Neuronal stem cell (in vitro differentiated cells): ENCODE results near the gene LDB2.

Source experiments
- DNase-seq: peaks from one replicate; pipeline ENCODE4 v3.0.0-alpha.2; 2013; ENCODE audit warnings: low spot score
- H2AFZ ChIP-seq: one replicate; pipeline ENCODE4 v1.6.1; 2013; ENCODE audit warnings: mild to moderate bottlenecking, low read length, inconsistent platforms
- H2AK5ac ChIP-seq: 2 replicates; pipeline ENCODE4 v1.6.1; 2013; ENCODE audit warnings: low read depth, mild to moderate bottlenecking, inconsistent platforms, low read length, moderate library complexity, mixed read lengths
- H2BK120ac ChIP-seq: 2 replicates; pipeline ENCODE4 v1.6.1; 2013; ENCODE audit warnings: low read depth, mild to moderate bottlenecking, inconsistent platforms, low read length, moderate library complexity, mixed read lengths
- H2BK12ac ChIP-seq: one replicate; pipeline ENCODE4 v1.6.1; 2013; ENCODE audit warnings: low read length, inconsistent platforms
- H2BK15ac ChIP-seq: 2 replicates; pipeline ENCODE4 v1.6.1; 2013; ENCODE audit warnings: mild to moderate bottlenecking, low read length, inconsistent platforms, mixed read lengths
- H2BK5ac ChIP-seq: one replicate; pipeline ENCODE4 v1.6.1; 2013; ENCODE audit warnings: inconsistent platforms, mild to moderate bottlenecking, low read length, moderate library complexity
- H3K14ac ChIP-seq: one replicate; pipeline ENCODE4 v1.6.1; 2013; ENCODE audit warnings: low read length, inconsistent platforms
- H3K18ac ChIP-seq: 2 replicates; pipeline ENCODE4 v1.6.1; 2013; ENCODE audit warnings: low read length, inconsistent platforms
- H3K23ac ChIP-seq: 2 replicates; pipeline ENCODE4 v1.6.1; 2013; ENCODE audit warnings: low read depth, mild to moderate bottlenecking, mixed read lengths, low read length, inconsistent platforms; ENCODE audit not compliant: poor library complexity
- H3K27ac ChIP-seq: replicated peaks from 3 replicates; pipeline ENCODE4 v1.5.1; 2013; ENCODE audit warnings: low read length, inconsistent platforms
- H3K27me3 ChIP-seq, 3 experiments: 2 replicates each; pipeline ENCODE4 v1.6.1; 2013; ENCODE audit warnings: low read length in 3 of 3, mild to moderate bottlenecking in 2 of 3, inconsistent platforms in 1 of 3, low read depth in 1 of 3, mixed read lengths in 1 of 3, moderate library complexity in 1 of 3; ENCODE audit not compliant: control insufficient read depth in 3 of 3, insufficient read depth in 3 of 3
- H3K36me3 ChIP-seq, 2 donors: replicated peaks in 1 of 2; 2 replicates each; pipeline ENCODE4 v1.6.1; 2013; ENCODE audit warnings: low read length in 2 of 2; ENCODE audit not compliant: control insufficient read depth in 2 of 2, insufficient read depth in 2 of 2
- H3K4ac ChIP-seq: 2 replicates; pipeline ENCODE4 v1.6.1; 2013; ENCODE audit warnings: inconsistent platforms, mild to moderate bottlenecking, low read length, moderate library complexity
- H3K4me1 ChIP-seq, 2 donors: 1 replicate in 1 of 2; 2 replicates in 1 of 2; pipeline ENCODE4 v1.6.1; 2013; ENCODE audit warnings: low read length in 2 of 2, low read depth in 1 of 2; ENCODE audit not compliant: control insufficient read depth in 2 of 2, insufficient read depth in 1 of 2
- H3K4me2 ChIP-seq: one replicate; pipeline ENCODE4 v1.6.1; 2013; ENCODE audit warnings: mild to moderate bottlenecking, low read length, inconsistent platforms; ENCODE audit not compliant: insufficient read depth, poor library complexity, severe bottlenecking
- H3K4me3 ChIP-seq, 2 donors: 2 replicates each; pipeline ENCODE4 v1.5.1; 2013; ENCODE audit warnings: low read length in 2 of 2, mild to moderate bottlenecking in 2 of 2, inconsistent platforms in 1 of 2, moderate library complexity in 1 of 2
- H3K79me1 ChIP-seq: one replicate; pipeline ENCODE4 v1.6.1; 2013; ENCODE audit warnings: low read depth, mild to moderate bottlenecking, inconsistent platforms, low read length, moderate library complexity
- H3K9ac ChIP-seq: one replicate; pipeline ENCODE4 v1.6.1; 2013; ENCODE audit warnings: mild to moderate bottlenecking, low read depth, low read length, inconsistent platforms; ENCODE audit not compliant: poor library complexity
- H3K9me3 ChIP-seq, 2 donors: replicated peaks in 1 of 2; 2 replicates each; pipeline versions ENCODE3 to v1.6.1; 2013; ENCODE audit warnings: low read length in 2 of 2, mild to moderate bottlenecking in 2 of 2, inconsistent platforms in 1 of 2, low read depth in 1 of 2, mixed read lengths in 1 of 2, moderate library complexity in 1 of 2; ENCODE audit not compliant: control insufficient read depth in 2 of 2, insufficient read depth in 1 of 2
- H4K8ac ChIP-seq: one replicate; pipeline ENCODE4 v1.6.1; 2013; ENCODE audit warnings: low read depth, mild to moderate bottlenecking, inconsistent platforms, low read length, moderate library complexity
- H4K91ac ChIP-seq: one replicate; pipeline ENCODE4 v1.6.1; 2013; ENCODE audit warnings: low read length, low read depth, mild to moderate bottlenecking, inconsistent platforms; ENCODE audit not compliant: poor library complexity
- WGBS, 2 donors: extraction: QIAGEN DNeasy Blood & Tissue Kit; methylation state at CpG; one replicate each; pipeline ENCODE4 v1.1.7; 2013; ENCODE audit warnings: missing lambda C conversion rate in 2 of 2, mixed read lengths in 1 of 2; ENCODE audit not compliant: insufficient read length in 2 of 2, insufficient replicate concordance in 1 of 2; ENCODE audit errors: extremely low coverage in 2 of 2; 5-methylcytosine and 5-hydroxymethylcytosine counted together

LDB2 gene

GRCh38 chr4:16844816-16845586, 53.4 kb downstream of the LDB2 start:
- Histone ChIP-seq H2BK120ac (no peak overlapping the region), H3K27ac (no peak overlapping the region), H4K8ac (no peak overlapping the region), H3K79me1 (no peaks in the 10 kb centered on the region), H2BK5ac (no peak overlapping the region), H3K4me2 (no peak overlapping the region), H3K4me1 (peaks cover 4 to 21% of the 10 kb centered on the region in 2 donors), H3K18ac (no peak overlapping the region), H3K36me3 (no peaks in the 10 kb centered on the region), H3K23ac (no peak overlapping the region), H4K91ac (no peak overlapping the region), H2AFZ (peak overlapping the region; percentile 48), H2BK12ac (no peak overlapping the region), H3K14ac (no peak overlapping the region), H3K4ac (no peak overlapping the region), H3K27me3 (no peaks in the 10 kb centered on the region), H2AK5ac (no peak overlapping the region), H3K9me3 (no peaks in the 10 kb centered on the region), H3K9ac (no peak overlapping the region), H3K4me3 (no peak overlapping the region), H2BK15ac (no peak overlapping the region)
- no CpG with 5 or more reads among the region's 6 CpGs for WGBS, 2 donors
- peak; percentile 3 for DNase-seq

- no peak overlapping the region for H3K18ac ChIP-seq
- H3K27ac ChIP-seq = no peak overlapping the region
- no peak for DNase-seq
- no peak overlapping the region for H2AFZ ChIP-seq
- H3K27me3 ChIP-seq = no peaks in the 10 kb centered on the region
- WGBS, 2 donors = no CpG with 5 or more reads among the region's 6 CpGs
- H3K4me2 ChIP-seq = no peak overlapping the region
- H3K14ac ChIP-seq = no peak overlapping the region
- H2BK5ac ChIP-seq = no peak overlapping the region
- no peak overlapping the region for H3K23ac ChIP-seq
- H2AK5ac ChIP-seq = no peak overlapping the region
- no peaks in the 10 kb centered on the region for H3K79me1 ChIP-seq
- H3K9me3 ChIP-seq = no peaks in the 10 kb centered on the region
- H3K36me3 ChIP-seq = no peaks in the 10 kb centered on the region
- H4K8ac ChIP-seq = no peak overlapping the region
- no peak overlapping the region for H2BK12ac ChIP-seq
- peaks cover 4 to 21% of the 10 kb centered on the region in 2 donors for H3K4me1 ChIP-seq
- H3K9ac ChIP-seq = no peak overlapping the region
- no peak overlapping the region for H3K4me3 ChIP-seq
- H2BK15ac ChIP-seq = no peak overlapping the region
- H4K91ac ChIP-seq = no peak overlapping the region
- H3K4ac ChIP-seq = no peak overlapping the region
- no peak overlapping the region for H2BK120ac ChIP-seq
These were observed 54.5 kb downstream of the LDB2 start for GRCh38 chr4:16843831-16844508.

- Histone ChIP-seq H3K27ac (no peak overlapping the region), H3K9ac (no peak overlapping the region), H3K36me3 (no peaks in the 10 kb centered on the region), H3K4me3 (no peak overlapping the region), H3K4me2 (no peak overlapping the region), H2BK15ac (no peak overlapping the region), H2AK5ac (no peak overlapping the region), H3K23ac (no peak overlapping the region), H3K27me3 (no peaks in the 10 kb centered on the region), H3K14ac (no peak overlapping the region), H2BK120ac (no peak overlapping the region), H2BK12ac (no peak overlapping the region), H3K79me1 (no peaks in the 10 kb centered on the region), H3K4ac (no peak overlapping the region), H3K9me3 (no peaks in the 10 kb centered on the region), H3K18ac (no peak overlapping the region), H4K91ac (no peak overlapping the region), H2AFZ (no peak overlapping the region), H3K4me1 (no peaks in the 10 kb centered on the region), H2BK5ac (no peak overlapping the region), H4K8ac (no peak overlapping the region)
- no CpG with 5 or more reads among the region's 4 CpGs for WGBS, 2 donors
- no peak for DNase-seq
These were observed 60.1 kb downstream of the LDB2 start for GRCh38 chr4:16838226-16838875.

- Histone ChIP-seq H4K8ac (no peak overlapping the region), H4K91ac (no peak overlapping the region), H2BK12ac (no peak overlapping the region), H3K9ac (no peak overlapping the region), H3K27ac (no peak overlapping the region), H3K18ac (no peak overlapping the region), H2BK15ac (no peak overlapping the region), H3K4me3 (no peak overlapping the region), H3K23ac (no peak overlapping the region), H2BK5ac (no peak overlapping the region), H2AFZ (no peak overlapping the region), H2AK5ac (no peak overlapping the region), H3K4me2 (no peak overlapping the region), H3K79me1 (no peaks in the 10 kb centered on the region), H3K4ac (no peak overlapping the region), H3K36me3 (no peaks in the 10 kb centered on the region), H3K4me1 (no peaks in the 10 kb centered on the region), H2BK120ac (no peak overlapping the region), H3K9me3 (no peaks in the 10 kb centered on the region), H3K27me3 (no peaks in the 10 kb centered on the region), H3K14ac (no peak overlapping the region)
- WGBS, 2 donors = no CpG with 5 or more reads among the region's 3 CpGs
- no peak for DNase-seq
These were observed 61.0 kb downstream of the LDB2 start for GRCh38 chr4:16837475-16837874.
